ENCODE results near the gene ZNRF3.

Gene ZNRF3

DNA sequence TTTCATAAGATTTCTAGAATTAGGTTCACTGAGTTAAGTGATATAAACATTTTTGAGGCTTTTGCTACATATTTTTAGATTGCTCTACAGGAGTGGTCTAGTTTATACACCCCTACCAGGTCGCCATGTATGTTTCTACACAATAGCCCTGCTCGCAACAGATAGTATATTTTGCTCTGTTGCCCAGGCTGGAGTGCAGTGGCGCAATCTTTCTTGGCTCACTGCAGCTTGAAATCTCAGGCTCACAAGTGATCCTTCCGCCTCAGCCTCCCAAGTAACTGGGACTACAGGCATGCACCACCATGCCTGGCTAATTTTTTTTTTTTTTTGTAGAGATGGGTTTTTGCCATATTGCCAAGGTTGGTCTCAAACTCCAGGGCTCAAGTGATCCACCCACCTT is 10.4 kb downstream of the ZNRF3 start:
- TF ChIP-seq, protein P1, sequence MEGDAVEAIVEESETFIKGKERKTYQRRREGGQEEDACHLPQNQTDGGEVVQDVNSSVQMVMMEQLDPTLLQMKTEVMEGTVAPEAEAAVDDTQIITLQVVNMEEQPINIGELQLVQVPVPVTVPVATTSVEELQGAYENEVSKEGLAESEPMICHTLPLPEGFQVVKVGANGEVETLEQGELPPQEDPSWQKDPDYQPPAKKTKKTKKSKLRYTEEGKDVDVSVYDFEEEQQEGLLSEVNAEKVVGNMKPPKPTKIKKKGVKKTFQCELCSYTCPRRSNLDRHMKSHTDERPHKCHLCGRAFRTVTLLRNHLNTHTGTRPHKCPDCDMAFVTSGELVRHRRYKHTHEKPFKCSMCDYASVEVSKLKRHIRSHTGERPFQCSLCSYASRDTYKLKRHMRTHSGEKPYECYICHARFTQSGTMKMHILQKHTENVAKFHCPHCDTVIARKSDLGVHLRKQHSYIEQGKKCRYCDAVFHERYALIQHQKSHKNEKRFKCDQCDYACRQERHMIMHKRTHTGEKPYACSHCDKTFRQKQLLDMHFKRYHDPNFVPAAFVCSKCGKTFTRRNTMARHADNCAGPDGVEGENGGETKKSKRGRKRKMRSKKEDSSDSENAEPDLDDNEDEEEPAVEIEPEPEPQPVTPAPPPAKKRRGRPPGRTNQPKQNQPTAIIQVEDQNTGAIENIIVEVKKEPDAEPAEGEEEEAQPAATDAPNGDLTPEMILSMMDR (IDR thresholded peaks at IDR 0.05; ENCODE audit: insufficient read depth, low read length, poor library complexity, severe bottlenecking): no peak
- Histone ChIP-seq H3K27me3 (replicated peaks; ENCODE audit: control insufficient read depth, insufficient read depth, low read length) (peaks cover 1% of the 10 kb centered on the region; the same call in 1 of the 2 replicates), H3K36me3 (ENCODE audit: control insufficient read depth, insufficient read depth, low read length) (no peaks in the 10 kb centered on the region), H3K4me3 (replicated peaks; ENCODE audit: low read depth, low read length) (no peak overlapping the region)
- DNase-seq (ENCODE audit: extremely low read depth, insufficient read length): no peak

DNA sequence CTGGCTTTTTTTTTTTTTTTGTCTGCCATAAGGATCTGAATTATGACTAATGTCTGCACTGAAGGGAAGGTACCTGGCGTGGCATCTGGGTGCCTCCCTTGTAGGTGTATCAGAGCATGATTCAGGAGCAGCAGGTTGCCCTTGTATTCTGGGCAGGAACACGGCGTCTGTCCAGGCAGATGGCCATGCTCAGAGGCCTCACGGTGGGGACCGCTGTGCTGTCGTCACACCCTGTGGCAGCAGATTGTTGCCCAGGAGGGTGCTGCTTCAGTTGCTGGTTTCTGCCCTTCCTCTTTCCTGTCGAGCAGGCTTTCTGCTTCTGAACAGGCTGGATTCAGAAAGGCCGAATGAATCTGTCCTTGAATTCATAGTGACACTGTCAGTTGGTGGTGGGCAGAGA is 11.0 kb downstream of the ZNRF3 start:
- H3K36me3 ChIP-seq (ENCODE audit: control insufficient read depth, insufficient read depth, low read length): no peaks in the 10 kb centered on the region
- DNase-seq (ENCODE audit: extremely low read depth, insufficient read length): no peak
- H3K27me3 ChIP-seq (replicated peaks; ENCODE audit: control insufficient read depth, insufficient read depth, low read length): peaks cover 1% of the 10 kb centered on the region; the same call in 1 of the 2 replicates
- TF ChIP-seq, protein P1 (IDR thresholded peaks at IDR 0.05; ENCODE audit: insufficient read depth, low read length, poor library complexity, severe bottlenecking): no peak
- H3K4me3 ChIP-seq (replicated peaks; ENCODE audit: low read depth, low read length): no peak overlapping the region

DNA sequence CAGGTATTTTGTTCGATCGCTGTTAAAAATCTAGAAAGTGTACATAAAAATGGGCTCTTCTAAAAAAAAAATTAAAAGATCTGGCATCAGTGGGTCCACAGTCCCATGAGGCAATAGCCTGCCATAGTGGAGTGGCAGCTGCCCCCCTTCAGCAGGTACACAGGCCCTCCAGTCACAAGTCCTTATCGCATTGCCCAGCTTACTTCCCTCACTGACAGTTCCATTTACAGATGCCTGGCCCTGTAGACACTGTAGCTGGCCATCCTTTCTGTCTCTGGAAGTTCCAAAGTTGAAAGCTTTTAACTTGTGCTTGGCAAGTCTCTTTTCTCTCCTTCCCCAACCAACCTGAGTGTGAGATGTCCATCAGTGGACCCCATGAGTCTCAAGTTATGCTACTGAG is 11.4 kb downstream of the ZNRF3 start:
- H3K27me3 ChIP-seq (replicated peaks; ENCODE audit: control insufficient read depth, insufficient read depth, low read length): peaks cover 1% of the 10 kb centered on the region; the same call in 1 of the 2 replicates
- DNase-seq (ENCODE audit: extremely low read depth, insufficient read length): no peak
- TF ChIP-seq, protein P1 (IDR thresholded peaks at IDR 0.05; ENCODE audit: insufficient read depth, low read length, poor library complexity, severe bottlenecking): no peak
- H3K4me3 ChIP-seq (replicated peaks; ENCODE audit: low read depth, low read length): no peak overlapping the region
- no peaks in the 10 kb centered on the region for H3K36me3 ChIP-seq (ENCODE audit: control insufficient read depth, insufficient read depth, low read length)

DNA sequence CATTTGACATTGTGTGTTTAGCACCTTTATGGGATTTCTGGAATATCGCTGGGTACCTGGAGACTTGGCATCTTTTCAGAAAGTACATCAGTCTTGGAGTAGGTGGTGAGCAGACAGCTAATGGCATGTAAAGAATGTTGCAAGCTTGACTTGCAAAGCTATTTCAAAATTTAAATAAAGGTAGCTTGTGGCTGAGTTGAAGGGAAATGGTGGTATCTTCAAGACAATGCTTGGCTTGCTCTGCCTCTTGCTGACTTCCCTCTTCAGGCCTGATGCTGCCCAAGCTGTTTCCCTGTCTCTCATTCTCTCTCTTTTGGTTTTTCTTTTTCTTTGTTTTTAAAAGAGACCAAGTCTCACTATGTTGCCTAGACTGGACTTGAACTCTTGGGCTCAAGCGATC is 13.2 kb downstream of the ZNRF3 start:
- H3K4me3 ChIP-seq (replicated peaks; ENCODE audit: low read depth, low read length): no peak overlapping the region
- TF ChIP-seq, protein P1 (IDR thresholded peaks at IDR 0.05; ENCODE audit: insufficient read depth, low read length, poor library complexity, severe bottlenecking): no peak
- H3K36me3 ChIP-seq (ENCODE audit: control insufficient read depth, insufficient read depth, low read length): no peaks in the 10 kb centered on the region
- DNase-seq (ENCODE audit: extremely low read depth, insufficient read length): no peak
- H3K27me3 ChIP-seq (replicated peaks; ENCODE audit: control insufficient read depth, insufficient read depth, low read length): peaks cover 1% of the 10 kb centered on the region; the same call in 1 of the 2 replicates

DNA sequence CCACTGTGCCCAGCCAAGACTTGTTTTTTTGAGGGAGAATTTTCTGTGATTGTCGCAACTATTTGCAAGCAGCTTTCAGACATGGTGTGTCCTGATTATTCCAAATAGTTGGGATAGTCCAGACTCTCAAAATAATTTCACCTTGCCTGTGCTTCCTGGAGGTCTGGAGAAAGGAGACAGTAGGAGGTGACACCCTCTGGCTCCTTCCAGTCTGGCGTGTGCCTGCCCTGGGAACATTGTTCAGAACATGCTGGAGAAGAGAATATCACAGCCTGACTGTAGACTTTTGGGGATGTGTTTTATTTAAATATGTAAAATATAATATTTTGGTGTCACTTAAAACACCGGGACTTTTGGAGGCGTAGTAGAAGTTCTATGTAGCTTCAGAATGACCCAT is 14.9 kb downstream of the ZNRF3 start:
- DNase-seq (ENCODE audit: extremely low read depth, insufficient read length): no peak
- Histone ChIP-seq H3K27me3 (replicated peaks; ENCODE audit: control insufficient read depth, insufficient read depth, low read length) (no peaks in the 10 kb centered on the region; the same call in 1 of the 2 replicates), H3K4me3 (replicated peaks; ENCODE audit: low read depth, low read length) (no peak overlapping the region), H3K36me3 (ENCODE audit: control insufficient read depth, insufficient read depth, low read length) (no peaks in the 10 kb centered on the region)
- TF ChIP-seq, protein P1 (IDR thresholded peaks at IDR 0.05; ENCODE audit: insufficient read depth, low read length, poor library complexity, severe bottlenecking): no peak
